Breast epithelium (tissue), 4 donors: ENCODE results near the gene ACOT9. TPM values are rescaled to one million over a fixed set of nuclear protein-coding genes. Genes with fewer than 3 reads are reported as not detected.

ENCODE experiments used
- DNase-seq, 2 donors: peaks; one replicate each; pipeline ENCODE4 v3.0.0-alpha.2; 2019; ENCODE audit warnings: low spot score in 2 of 2
- H3K27ac ChIP-seq, 2 donors: fragments of 200-600 bp; sonication (generic) in 1 of 2; one replicate each; pipeline ENCODE4 v1.5.1; 2016 to 2019; ENCODE audit warnings: mild to moderate bottlenecking in 1 of 2
- H3K27me3 ChIP-seq, 2 donors: fragments of 200-600 bp; sonication (generic) in 1 of 2; one replicate each; pipeline versions ENCODE4 v1.5.1 to v1.6.0; 2017 to 2019; ENCODE audit warnings: control low read depth in 1 of 2, mild to moderate bottlenecking in 1 of 2
- H3K36me3 ChIP-seq: fragments of 200-600 bp; one replicate; pipeline ENCODE4 v1.5.1; 2019
- H3K4me1 ChIP-seq, 2 donors: fragments of 200-600 bp; sonication (generic); one replicate each; pipeline ENCODE4 v1.5.1; 2016 to 2019; ENCODE audit warnings: control low read depth in 1 of 2
- H3K4me3 ChIP-seq, 3 donors: fragments of 200-600 bp; sonication (generic); 1 replicate in 2 of 3; 2 replicates in 1 of 3; pipeline ENCODE4 v1.5.1; 2016 to 2019; ENCODE audit warnings: mild to moderate bottlenecking in 3 of 3, moderate library complexity in 2 of 3
- H3K9me3 ChIP-seq, 2 donors: fragments of 200-600 bp; sonication (generic) in 1 of 2; one replicate each; pipeline ENCODE4 v1.5.1; 2016 to 2019; ENCODE audit warnings: control low read depth in 1 of 2
- CTCF ChIP-seq, 3 donors: fragments of 450-650 bp; IDR thresholded peaks; one replicate each; pipeline ENCODE4 v1.5.1; 2016 to 2017; ENCODE audit warnings: antibody characterized with exemption in 3 of 3, mild to moderate bottlenecking in 3 of 3, moderate library complexity in 3 of 3
- POLR2A ChIP-seq: fragments of 450-650 bp; IDR thresholded peaks from one replicate; pipeline ENCODE4 v1.6.1; 2016; ENCODE audit warnings: antibody characterized with exemption, mild to moderate bottlenecking, moderate library complexity
- POLR2AphosphoS5 ChIP-seq, 3 donors: sonication (generic); formaldehyde crosslinking; IDR thresholded peaks; one replicate each; pipeline ENCODE4 v1.6.1; 2017; ENCODE audit warnings: antibody characterized with exemption in 3 of 3
- intact Hi-C: fragments of 100-400 bp; cut with DNase I; formaldehyde crosslinking; loops from one replicate; pipeline ENCODE4 v1.15.1; 2023; ENCODE audit warnings: low total_unique reads
- total RNA-seq, 3 donors: library from RNA; depleted of rRNA; stranded (reverse); fragments of >200 nt; gene quantifications; one replicate each; pipeline ENCODE4 v1.1.0, GENCODE V29; 2016

The ACOT9 gene
- total RNA-seq, result 10 to 100 TPM; 38.7 to 42.3 (median 41.0) TPM

GRCh38 chrX:23742697-23743622 lies at the start of gene ACOT9:
ACOT9 (minus strand) TSS chrX:23743276; CDS start chrX:23743144, 132 bp downstream.
- Histone ChIP-seq H3K4me1 (no peaks in the 10 kb centered on the region), H3K4me3 (peak within 1 kb of the TSS; percentile 62 to 71 (median 70)), H3K36me3 (no peaks in the 10 kb centered on the region), H3K27me3 (peaks cover 0 to 10% of the 10 kb centered on the region in 2 donors), H3K9me3 (no peaks in the 10 kb centered on the region), H3K27ac (peak within 1 kb of the TSS; percentile 89 to 94)
- TF ChIP-seq POLR2AphosphoS5 (IDR thresholded peaks at IDR 0.05), result peak; percentile 57 to 91 (median 71)
- TF ChIP-seq POLR2A, result peak; percentile 11
- no peak for TF ChIP-seq CTCF (IDR thresholded peaks at IDR 0.05)
- intact Hi-C loops, result no loop called here
- DNase-seq, result peak; percentile 80 to 92

DNA sequence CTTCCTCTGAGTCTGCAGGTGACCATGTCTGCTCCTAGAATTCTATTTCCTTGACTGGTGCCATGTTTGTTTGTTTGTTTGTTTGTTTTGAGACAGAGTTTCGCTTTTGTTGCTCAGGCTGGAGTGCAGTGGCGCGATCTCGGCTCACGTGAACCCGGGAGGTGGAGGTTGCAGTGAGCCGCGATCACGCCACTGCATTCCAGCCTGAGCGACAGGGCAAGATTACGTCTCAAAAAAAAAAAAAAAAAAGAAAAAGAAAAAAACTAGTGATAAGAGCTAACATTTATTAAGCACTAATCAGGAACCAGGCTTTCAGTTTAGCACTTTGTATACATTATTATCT lies 47.0 kb upstream of the ACOT9 start:
- Histone ChIP-seq H3K27me3 (peaks cover 0 to 13% of the 10 kb centered on the region in 2 donors), H3K36me3 (no peaks in the 10 kb centered on the region), H3K27ac (no peak overlapping the region), H3K9me3 (no peaks in the 10 kb centered on the region), H3K4me3 (no peak overlapping the region), H3K4me1 (no peaks in the 10 kb centered on the region)
- DNase-seq, result no peak
- intact Hi-C loops, result no loop called here
- TF ChIP-seq POLR2A, result no peak
- no peak for TF ChIP-seq POLR2AphosphoS5 (IDR thresholded peaks at IDR 0.05)
- TF ChIP-seq CTCF (IDR thresholded peaks at IDR 0.05), result no peak

- intact Hi-C loops, result no loop called here
- Histone ChIP-seq H3K36me3 (no peaks in the 10 kb centered on the region), H3K4me1 (no peaks in the 10 kb centered on the region), H3K9me3 (no peaks in the 10 kb centered on the region), H3K27me3 (peaks cover 0 to 11% of the 10 kb centered on the region in 2 donors), H3K4me3 (no peak overlapping the region), H3K27ac (no peak overlapping the region)
- no peak for DNase-seq
- TF ChIP-seq POLR2A (no peak), CTCF (IDR thresholded peaks at IDR 0.05) (no peak), POLR2AphosphoS5 (IDR thresholded peaks at IDR 0.05) (no peak)
These were observed 46.5 kb upstream of the ACOT9 start for GRCh38 chrX:23789386-23790154.

- H3K4me3 ChIP-seq, result no peak overlapping the region
- H3K9me3 ChIP-seq, result no peaks in the 10 kb centered on the region
- no peak for TF ChIP-seq POLR2A
- TF ChIP-seq POLR2AphosphoS5 (IDR thresholded peaks at IDR 0.05), result no peak
- TF ChIP-seq CTCF (IDR thresholded peaks at IDR 0.05), result no peak
- intact Hi-C loops, result no loop called here
- H3K36me3 ChIP-seq, result no peaks in the 10 kb centered on the region
- no peak overlapping the region for H3K27ac ChIP-seq
- no peak for DNase-seq
- peaks cover 0 to 11% of the 10 kb centered on the region in 2 donors for H3K27me3 ChIP-seq
- no peaks in the 10 kb centered on the region for H3K4me1 ChIP-seq
These were observed 45.9 kb upstream of the ACOT9 start for GRCh38 chrX:23788946-23789345.

- Histone ChIP-seq H3K36me3 (no peaks in the 10 kb centered on the region), H3K27ac (no peak overlapping the region), H3K4me1 (no peaks in the 10 kb centered on the region), H3K9me3 (no peaks in the 10 kb centered on the region), H3K4me3 (no peak overlapping the region), H3K27me3 (peaks cover 0 to 11% of the 10 kb centered on the region in 2 donors)
- DNase-seq, result no peak
- intact Hi-C loops, result no loop called here
- TF ChIP-seq POLR2A (no peak), CTCF (IDR thresholded peaks at IDR 0.05) (no peak), POLR2AphosphoS5 (IDR thresholded peaks at IDR 0.05) (no peak)
These were observed 45.4 kb upstream of the ACOT9 start for GRCh38 chrX:23788521-23788920.
